Upper lobe of right lung (tissue), 1 donor: ENCODE results near the gene B3GAT2. TPM values are rescaled to one million over a fixed set of nuclear protein-coding genes. Genes with fewer than 3 reads are reported as not detected.

ENCODE experiments used
- ATAC-seq: fragments of 200-7000 bp; cut with Tn5 transposase; one replicate; pipeline ENCODE4 v1.9.1; 2020; ENCODE audit warnings: mild to moderate bottlenecking, moderate library complexity
- DNase-seq: peaks from one replicate; pipeline ENCODE4 v3.0.0-alpha.2; 2020
- H3K27ac ChIP-seq: fragments of 200-600 bp; one replicate; pipeline ENCODE4 v1.8.0; 2022
- H3K27me3 ChIP-seq: fragments of 200-600 bp; one replicate; pipeline ENCODE4 v1.8.0; 2022; ENCODE audit warnings: mild to moderate bottlenecking
- H3K36me3 ChIP-seq: fragments of 200-600 bp; one replicate; pipeline ENCODE4 v1.8.0; 2022
- H3K4me1 ChIP-seq: fragments of 200-600 bp; one replicate; pipeline ENCODE4 v1.8.0; 2022
- H3K4me3 ChIP-seq: fragments of 200-600 bp; one replicate; pipeline ENCODE4 v1.8.0; 2022; ENCODE audit warnings: mild to moderate bottlenecking
- H3K9me3 ChIP-seq: fragments of 200-600 bp; one replicate; pipeline ENCODE4 v1.8.0; 2022
- intact Hi-C: fragments of 100-400 bp; cut with DNase I; formaldehyde crosslinking; loops from one replicate; pipeline ENCODE4 v1.11.0; 2022
- total RNA-seq: library from RNA; stranded (reverse); fragmentation: NEBNext Ultra II Directional; extraction: Animal tissue kit (Norgen Biotek cat#: 25700); gene quantifications from one replicate; pipeline ENCODE4 v1.2.1, GENCODE V29; 2021
- TF ChIP-seq, protein P1 (sequence below): fragments of 200-600 bp; IDR thresholded peaks from one replicate; pipeline ENCODE4 v1.8.0; 2022; ENCODE audit warnings: antibody characterized with exemption
- donor health status: DM: no; HTN: yes; CAD: no; lungs with severe emphysema.

Gene B3GAT2
- total RNA-seq, 1 donor from 2014 or later, result not detected

- no peak for ATAC-seq
- Histone ChIP-seq H3K4me1 (no peaks in the 10 kb centered on the region), H3K36me3 (no peaks in the 10 kb centered on the region), H3K27ac (no peak overlapping the region), H3K4me3 (no peak overlapping the region), H3K9me3 (no peaks in the 10 kb centered on the region), H3K27me3 (peaks cover 4% of the 10 kb centered on the region)
- no peak for DNase-seq
- TF ChIP-seq, protein P1, sequence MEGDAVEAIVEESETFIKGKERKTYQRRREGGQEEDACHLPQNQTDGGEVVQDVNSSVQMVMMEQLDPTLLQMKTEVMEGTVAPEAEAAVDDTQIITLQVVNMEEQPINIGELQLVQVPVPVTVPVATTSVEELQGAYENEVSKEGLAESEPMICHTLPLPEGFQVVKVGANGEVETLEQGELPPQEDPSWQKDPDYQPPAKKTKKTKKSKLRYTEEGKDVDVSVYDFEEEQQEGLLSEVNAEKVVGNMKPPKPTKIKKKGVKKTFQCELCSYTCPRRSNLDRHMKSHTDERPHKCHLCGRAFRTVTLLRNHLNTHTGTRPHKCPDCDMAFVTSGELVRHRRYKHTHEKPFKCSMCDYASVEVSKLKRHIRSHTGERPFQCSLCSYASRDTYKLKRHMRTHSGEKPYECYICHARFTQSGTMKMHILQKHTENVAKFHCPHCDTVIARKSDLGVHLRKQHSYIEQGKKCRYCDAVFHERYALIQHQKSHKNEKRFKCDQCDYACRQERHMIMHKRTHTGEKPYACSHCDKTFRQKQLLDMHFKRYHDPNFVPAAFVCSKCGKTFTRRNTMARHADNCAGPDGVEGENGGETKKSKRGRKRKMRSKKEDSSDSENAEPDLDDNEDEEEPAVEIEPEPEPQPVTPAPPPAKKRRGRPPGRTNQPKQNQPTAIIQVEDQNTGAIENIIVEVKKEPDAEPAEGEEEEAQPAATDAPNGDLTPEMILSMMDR, result no peak
- intact Hi-C loops, result no loop called here
These were observed 56.8 kb downstream of the B3GAT2 start for GRCh38 chr6:70900047-70900446.

DNA sequence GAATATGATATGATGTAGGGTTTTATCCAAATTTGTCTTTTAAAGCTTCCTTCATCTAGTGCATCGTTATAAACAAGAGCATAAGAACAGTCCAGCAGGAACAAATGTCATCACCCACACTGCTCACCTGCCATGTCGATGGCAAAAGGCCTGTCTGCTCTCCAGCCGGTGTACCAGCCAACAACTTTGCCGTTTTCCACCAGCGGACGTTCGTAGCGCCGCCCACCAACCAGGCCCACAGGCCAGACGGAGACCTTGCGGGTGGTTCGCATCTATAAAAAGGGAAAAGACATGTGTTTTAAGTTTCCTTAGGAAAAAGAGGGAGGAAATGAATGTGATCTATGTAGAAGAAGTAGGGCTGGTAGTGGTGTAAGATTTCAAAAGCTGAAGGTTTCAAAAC is 62.9 kb downstream of the B3GAT2 start:
- ATAC-seq (no peak), DNase-seq (no peak)
- TF ChIP-seq, protein P1, result no peak
- Histone ChIP-seq H3K36me3 (no peaks in the 10 kb centered on the region), H3K4me3 (no peak overlapping the region), H3K4me1 (no peaks in the 10 kb centered on the region), H3K9me3 (no peaks in the 10 kb centered on the region), H3K27me3 (peaks cover 4% of the 10 kb centered on the region), H3K27ac (no peak overlapping the region)
- intact Hi-C loops, result no loop called here

- H3K9me3 ChIP-seq, result no peaks in the 10 kb centered on the region
- DNase-seq (no peak), ATAC-seq (no peak)
- TF ChIP-seq, protein P1, result no peak
- no peak overlapping the region for H3K27ac ChIP-seq
- intact Hi-C loops, result loop anchor here (10.0 kb wide), 1 partner anchor 184 kb away; no protein-coding TSS in a partner anchor
- no peaks in the 10 kb centered on the region for H3K27me3 ChIP-seq
- no peaks in the 10 kb centered on the region for H3K36me3 ChIP-seq
- H3K4me1 ChIP-seq, result no peaks in the 10 kb centered on the region
- H3K4me3 ChIP-seq, result no peak overlapping the region
These were observed 67.6 kb downstream of the B3GAT2 start for GRCh38 chr6:70889270-70889669.

- no peak overlapping the region for H3K4me3 ChIP-seq
- no peaks in the 10 kb centered on the region for H3K36me3 ChIP-seq
- TF ChIP-seq, protein P1, result no peak
- DNase-seq, result no peak
- no peaks in the 10 kb centered on the region for H3K4me1 ChIP-seq
- no peaks in the 10 kb centered on the region for H3K9me3 ChIP-seq
- intact Hi-C loops, result loop anchor here (10.0 kb wide), 1 partner anchor 182 kb away; no protein-coding TSS in a partner anchor
- H3K27ac ChIP-seq, result no peak overlapping the region
- no peaks in the 10 kb centered on the region for H3K27me3 ChIP-seq
- ATAC-seq, result no peak
These were observed 70.2 kb downstream of the B3GAT2 start for GRCh38 chr6:70886661-70887060.

- Histone ChIP-seq H3K27me3 (no peaks in the 10 kb centered on the region), H3K36me3 (no peaks in the 10 kb centered on the region), H3K4me1 (no peaks in the 10 kb centered on the region), H3K9me3 (no peaks in the 10 kb centered on the region), H3K4me3 (no peak overlapping the region), H3K27ac (no peak overlapping the region)
- DNase-seq, result no peak
- ATAC-seq, result no peak
- TF ChIP-seq, protein P1, result no peak
- intact Hi-C loops, result loop anchor here (10.0 kb wide), 1 partner anchor 181 kb away; no protein-coding TSS in a partner anchor
These were observed 70.8 kb downstream of the B3GAT2 start for GRCh38 chr6:70886071-70886470.
